SK-MEL-5 (cell line): Measurements from ENCODE around the gene LRRC45. TPM values are rescaled to one million over a fixed set of nuclear protein-coding genes. Genes with fewer than 3 reads are reported as not detected.
"Not testable (repeated sequence)": the region's sequence is repeated elsewhere in the genome, so short reads cannot be mapped to it uniquely, and the experiment has no call there.

Experiments
- DNase-seq: peaks from one replicate; pipeline ENCODE4 v3.0.0-alpha.2; 2016; ENCODE audit warnings: low read depth, low spot score
- in situ Hi-C: cut with HindIII; loops from 2 replicates; pipeline ENCODE4 v1.10.0; 2016; ENCODE audit warnings: low sequenced_read_pairs, high pct_unique_total_duplicates, low pct_unique_long_range_greater_than_20kb
- total RNA-seq: library from RNA; depleted of rRNA; stranded (reverse); fragments of >200 nt; shearing (Covaris generic); gene quantifications from 2 replicates; pipeline ENCODE4 v1.2.3, GENCODE V29; 2014

The LRRC45 gene
- total RNA-seq, 1 experiment from 2014 or later: 40.4 TPM

DNA sequence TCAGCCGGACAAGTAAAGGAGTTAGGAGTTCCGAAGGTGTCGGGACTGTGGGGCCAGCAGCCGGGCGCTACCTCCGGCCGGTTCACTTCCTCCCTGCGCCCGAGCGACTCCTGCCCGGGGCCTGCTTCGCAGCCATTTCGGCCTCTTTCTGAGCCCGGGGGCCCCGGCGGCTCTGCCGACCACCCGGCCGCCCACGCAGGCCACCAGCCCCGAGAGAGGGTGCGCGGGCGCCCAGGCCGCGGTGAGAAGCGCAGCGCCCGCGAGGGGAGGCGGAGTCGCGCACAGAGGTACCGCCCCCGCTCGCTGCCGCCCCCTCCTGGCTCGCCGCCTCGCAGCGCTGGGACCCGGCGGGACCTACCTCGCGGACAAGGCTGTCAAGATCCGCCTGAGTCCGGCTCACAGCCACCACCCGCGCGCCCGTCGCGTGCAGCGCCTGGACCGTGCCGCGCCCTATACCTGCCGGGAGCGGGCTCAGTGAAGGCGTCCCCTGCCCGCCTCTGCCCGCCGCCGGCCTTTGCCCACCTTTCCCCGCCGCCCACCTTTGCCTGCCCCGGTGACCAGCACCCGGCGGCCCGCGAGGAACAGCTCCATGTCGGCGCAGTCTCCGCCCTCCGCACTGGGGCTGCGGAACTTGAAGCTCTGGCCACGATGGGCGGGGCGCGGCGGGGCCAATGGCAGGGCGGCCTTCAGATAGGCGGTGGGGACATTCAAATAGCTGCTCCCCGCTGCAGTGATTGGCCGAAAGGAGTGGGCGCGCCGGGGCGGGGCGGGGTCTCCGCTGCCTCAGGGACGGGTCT, 14.2 kb downstream of the LRRC45 start, which contains the start of gene DCXR:
DCXR (minus strand) TSS at position 606 of the 797 bp plus-strand sequence; CDS start at position 591, 15 bp downstream.
- in situ Hi-C loops: loop anchor here (10.0 kb wide), 1 partner anchor 98 kb away; no protein-coding TSS in a partner anchor
- DNase-seq: peak; percentile 99

DNA sequence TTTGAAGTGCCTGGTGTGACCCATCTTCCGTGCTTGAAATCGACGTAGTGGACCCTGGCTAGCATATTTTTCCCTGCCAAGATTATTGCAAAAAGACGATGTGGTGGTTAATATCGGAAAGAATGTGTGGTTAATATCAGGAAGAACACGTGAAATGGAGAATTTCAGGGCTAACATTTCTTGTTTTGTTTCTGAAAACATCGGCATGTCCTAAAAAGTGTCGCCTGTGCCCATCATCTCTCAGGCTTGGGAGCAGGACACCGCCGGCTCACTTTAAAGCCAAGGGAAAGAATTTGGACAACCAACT, 14.7 kb downstream of the LRRC45 start:
- no peak for DNase-seq
- in situ Hi-C loops: loop anchor here (10.0 kb wide), 1 partner anchor 97 kb away; no protein-coding TSS in a partner anchor

DNA sequence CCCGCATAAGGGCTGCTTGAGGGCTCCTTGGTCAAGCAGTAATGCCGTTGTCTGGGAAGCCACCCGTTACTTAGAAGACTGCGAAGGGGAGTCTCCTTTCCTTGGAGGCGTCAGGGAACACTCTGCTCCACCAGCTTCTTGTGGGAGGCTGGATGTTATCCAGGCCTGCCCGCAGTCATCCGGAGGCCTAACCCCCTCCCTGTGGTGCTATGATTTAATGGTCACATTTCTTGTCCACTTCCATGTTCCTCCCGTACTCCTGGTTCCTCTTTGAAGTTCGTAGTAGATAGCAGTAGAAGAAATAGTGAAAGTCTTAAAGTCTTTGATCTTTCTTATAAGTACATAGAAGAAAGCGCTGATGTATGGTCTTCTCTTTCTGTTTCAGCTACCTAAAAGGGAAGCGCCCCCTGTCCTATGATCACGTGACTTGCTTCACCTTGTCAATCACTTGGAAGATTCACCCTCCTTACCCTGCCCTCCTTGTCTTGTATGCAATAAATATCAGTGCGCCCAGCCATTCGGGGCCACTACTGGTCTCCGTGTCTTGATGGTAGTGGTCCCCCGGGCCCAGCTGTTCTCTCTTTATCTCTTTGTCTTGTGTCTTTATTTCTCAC, 15.8 kb downstream of the LRRC45 start:
- in situ Hi-C loops: loop anchor here (10.0 kb wide), 1 partner anchor 96 kb away; no protein-coding TSS in a partner anchor

DNA sequence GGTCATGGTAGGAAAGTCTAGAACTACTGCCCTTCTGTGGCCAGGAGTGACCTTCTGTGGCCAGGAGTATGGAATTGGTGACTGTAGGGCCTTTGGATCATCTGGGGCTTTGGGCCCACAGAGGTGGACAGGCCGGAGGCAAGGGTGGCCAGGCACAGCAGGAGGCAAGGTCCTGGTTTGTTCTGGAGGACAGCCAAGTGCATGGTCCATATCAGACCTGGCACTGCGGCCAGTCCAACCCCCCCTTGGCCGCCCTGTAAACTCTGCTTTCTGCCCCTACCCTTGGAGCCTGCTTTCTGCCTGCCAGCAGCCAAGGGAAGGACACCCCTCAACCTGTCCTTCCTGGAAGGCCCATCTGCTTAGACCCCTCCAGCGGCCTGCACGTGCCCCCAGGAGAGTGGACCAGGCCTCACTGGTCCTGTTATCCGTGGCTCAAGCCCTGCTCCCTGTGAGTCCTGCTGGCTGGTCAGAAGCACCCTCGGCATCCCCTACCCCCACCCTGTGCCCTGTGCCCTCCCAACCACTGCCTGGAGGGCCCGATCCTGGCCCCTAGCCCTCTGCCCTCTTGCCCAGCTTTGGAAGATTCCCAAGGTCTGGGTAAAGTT, 16.7 kb downstream of the LRRC45 start:
- in situ Hi-C loops: loop anchor here (10.0 kb wide), 1 partner anchor 95 kb away; no protein-coding TSS in a partner anchor
- no peak for DNase-seq

More for the DNA sequence above, 15.8 kb downstream of the LRRC45 start:
- DNase-seq: not testable (repeated sequence)

DNA sequence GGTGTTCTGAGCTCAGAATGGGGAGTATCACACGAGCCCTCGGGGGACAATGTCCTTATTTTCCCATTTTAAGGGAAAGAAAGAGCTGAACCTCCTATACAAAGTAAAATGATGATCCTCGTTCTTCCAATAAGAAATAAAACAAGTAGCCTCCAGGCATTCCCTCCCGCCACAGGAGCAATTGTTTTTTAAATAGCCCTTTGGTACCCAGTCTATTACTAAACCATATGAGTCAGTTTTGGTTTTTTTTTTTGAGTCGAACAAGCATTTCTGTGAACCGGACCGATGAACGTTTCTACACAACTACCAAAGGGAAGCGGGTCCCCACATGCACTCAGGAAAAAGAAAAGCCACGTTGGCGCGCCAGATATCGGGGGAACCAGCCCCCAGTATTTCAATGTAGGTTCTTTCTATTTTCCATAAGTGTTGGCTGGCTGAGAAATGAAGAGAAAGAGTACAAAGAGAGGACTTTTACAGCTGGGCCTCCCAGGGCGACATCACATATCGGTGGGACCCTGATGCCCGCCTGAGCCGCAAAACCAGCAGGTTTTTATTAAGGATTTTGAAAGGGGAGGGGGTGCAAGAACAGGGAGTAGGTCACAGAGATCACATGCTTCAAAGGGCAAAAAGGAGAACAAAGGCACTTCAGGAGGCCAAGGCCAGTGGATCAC, 18.2 kb downstream of the LRRC45 start:
- in situ Hi-C loops: no loop called here
- no peak for DNase-seq

DNA sequence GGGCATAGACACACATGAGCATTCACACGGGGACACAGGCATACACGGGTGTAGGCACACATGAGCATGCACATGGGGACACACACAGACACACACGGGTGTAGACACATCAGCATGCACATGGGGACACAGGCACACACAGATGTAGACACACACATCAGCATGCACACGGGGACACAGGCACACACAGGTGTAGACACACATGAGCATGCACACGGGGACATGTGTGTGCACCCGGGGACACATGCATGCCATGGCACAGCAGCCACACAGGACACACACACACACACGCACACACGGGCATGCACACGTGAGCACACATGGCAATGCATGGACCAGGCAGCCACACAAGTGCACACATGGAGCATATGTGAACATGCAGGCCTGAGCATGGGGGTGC, 19.5 kb downstream of the LRRC45 start:
- no peak for DNase-seq
- in situ Hi-C loops: no loop called here

DNA sequence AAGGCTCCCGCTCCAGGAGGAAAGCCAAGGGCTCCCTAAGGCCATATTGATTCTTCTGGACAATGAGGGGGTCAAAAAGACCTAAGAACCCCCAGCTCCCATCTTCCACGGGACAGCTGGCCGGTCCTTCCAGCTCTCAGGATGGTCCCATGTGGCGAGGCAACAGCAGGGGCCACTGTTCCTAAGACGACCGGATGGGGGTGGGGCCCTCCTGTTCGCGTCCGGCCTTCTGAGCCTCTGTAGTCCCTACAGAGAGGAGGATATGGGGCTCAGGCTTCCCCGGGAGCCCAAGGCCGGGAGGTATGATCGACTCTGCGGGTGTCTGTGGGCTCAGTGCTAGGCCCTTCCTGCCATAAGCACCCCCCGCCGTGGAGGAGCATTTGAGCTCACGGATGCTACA, 20.4 kb downstream of the LRRC45 start:
- in situ Hi-C loops: no loop called here

DNA sequence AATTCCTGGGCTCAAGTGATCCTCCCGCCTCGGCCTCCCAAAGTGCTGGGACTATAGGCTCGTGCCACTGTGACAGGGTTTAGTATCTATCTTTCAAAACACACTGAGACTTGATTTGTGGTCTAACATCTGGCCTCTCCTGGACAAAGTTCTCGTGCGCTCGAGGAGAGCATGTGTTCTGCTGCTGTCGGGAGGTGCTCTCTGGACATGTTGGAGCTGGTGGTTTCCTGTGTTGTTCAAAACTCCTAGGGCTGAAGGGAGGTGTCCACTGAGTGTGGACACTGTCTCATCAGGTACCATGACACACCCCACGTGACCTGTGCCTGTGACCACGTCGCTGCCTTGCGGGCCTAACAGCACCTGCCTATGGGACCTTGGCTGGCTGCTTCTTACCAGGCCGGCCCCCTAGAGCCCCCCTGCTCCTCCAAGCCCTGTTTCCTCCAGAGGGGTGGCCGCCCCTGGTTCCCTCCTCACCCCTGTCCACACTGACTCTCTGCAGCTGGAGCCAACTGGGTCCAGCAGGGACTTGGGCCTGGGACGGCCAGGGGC, 22.9 kb downstream of the LRRC45 start:
- no peak for DNase-seq
- in situ Hi-C loops: no loop called here

More for the DNA sequence above, 20.4 kb downstream of the LRRC45 start:
- no peak for DNase-seq

DNA sequence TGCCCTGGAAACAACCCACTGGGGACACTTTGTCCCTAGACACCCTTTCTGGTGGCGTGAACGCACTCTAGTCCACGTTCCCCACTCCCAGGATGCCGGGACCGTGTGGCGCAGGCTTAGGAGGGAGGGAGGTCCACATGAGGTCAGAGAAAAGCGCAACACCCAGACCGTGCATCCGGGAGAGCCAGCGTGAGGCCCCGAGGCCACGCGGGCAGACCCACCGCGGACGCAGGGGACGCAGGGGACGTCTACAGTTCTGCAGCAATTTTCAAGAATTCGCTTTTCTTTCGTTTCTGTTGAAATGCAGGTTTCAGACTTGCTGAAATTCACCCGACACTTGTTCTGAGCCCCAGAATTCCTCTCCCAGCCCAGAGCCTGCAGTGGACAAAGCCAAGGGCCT, 23.8 kb downstream of the LRRC45 start:
- in situ Hi-C loops: no loop called here
- no peak for DNase-seq

DNA sequence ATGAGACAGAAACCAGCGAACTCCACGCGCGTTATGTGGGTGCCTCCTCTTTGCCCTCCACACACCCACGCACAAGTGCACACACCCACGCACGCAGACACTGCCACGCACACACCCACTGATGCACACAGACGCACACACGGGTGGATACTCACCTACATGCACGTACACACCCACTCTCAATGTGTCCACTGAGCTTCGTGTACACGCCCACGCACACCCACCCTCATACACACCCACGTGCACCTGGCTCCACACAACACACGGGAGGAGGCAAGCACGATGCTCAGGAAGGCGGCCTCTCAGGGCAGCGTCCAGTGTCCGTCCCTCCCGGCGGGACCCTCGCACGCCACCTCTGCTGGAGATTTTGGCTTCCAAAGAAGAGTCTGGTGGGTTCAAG, 24.3 kb downstream of the LRRC45 start:
- in situ Hi-C loops: no loop called here
- no peak for DNase-seq

DNA sequence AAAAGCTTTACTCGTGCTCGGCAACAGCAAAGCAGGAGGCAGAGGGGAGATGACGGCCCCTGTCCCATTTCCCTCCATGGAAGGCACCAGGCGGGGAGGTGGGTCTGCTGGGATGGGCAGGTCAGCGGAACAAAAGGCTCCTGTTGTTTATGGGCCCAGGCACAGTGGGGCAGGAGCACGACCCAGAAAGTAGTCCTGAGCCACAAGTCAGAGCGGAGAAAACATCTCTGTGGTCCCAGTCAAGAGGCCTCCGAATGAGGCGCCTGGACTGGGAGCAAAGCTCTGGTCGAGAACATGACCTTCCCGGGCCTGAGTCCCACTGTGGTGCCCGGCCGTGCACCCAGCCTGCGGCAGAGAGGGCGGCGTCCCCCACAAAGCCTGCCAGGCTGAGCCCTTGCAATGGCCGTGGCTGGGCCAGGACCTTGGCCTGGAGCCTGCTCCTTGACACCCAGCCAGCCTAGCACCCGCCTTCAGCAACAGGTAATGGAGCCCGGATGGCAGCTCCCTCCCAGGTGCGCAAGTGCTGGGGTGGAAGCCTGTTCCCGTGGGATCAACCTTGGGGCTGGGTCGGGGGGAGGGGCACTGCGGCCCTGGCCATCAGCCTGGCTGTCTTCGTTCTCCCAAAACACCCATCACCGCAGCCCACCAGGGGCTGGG, 24.9 kb downstream of the LRRC45 start:
- in situ Hi-C loops: no loop called here

DNA sequence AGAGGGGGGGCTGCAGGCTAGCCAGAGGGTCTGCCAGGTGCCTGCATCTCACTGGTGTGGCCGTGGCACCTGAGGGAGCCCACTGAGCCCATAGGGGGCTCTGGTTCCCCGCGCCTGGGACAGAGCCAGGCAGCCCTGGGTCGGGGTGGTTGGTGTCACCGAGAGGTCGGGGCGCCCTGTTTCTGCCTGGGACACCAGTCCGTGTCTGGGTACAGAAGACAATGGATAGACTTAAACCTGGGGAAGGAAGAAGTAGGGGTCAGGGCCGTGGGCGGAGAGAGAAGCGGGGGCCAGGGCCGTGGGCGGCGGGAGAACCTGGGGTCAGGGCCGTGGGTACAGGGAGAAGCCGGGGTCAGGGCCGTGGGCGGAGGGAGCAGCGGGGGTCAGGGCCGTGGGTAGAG, 25.5 kb downstream of the LRRC45 start:
- DNase-seq: no peak
- in situ Hi-C loops: no loop called here

More for the DNA sequence above, 24.9 kb downstream of the LRRC45 start:
- DNase-seq: no peak

DNA sequence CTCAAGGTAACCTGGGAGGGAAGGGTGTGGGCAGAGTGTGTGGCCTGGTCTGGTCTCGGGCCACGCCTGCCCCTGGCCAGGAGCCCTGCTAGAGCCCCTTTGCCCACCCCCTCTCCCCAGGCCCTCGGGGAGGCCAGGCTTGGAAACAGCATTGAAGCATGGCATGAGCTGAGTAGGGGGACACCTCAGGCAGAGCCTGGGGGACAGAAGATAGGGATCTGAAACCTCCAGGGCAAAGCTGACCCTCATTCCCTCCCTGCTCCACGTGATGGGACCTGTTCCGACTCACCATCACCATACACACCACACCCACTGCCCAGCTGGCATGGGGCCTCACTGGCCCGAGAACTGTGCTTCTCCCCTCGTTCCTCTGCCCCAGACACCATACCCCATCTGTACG, 26.0 kb downstream of the LRRC45 start:
- no peak for DNase-seq
- in situ Hi-C loops: no loop called here

DNA sequence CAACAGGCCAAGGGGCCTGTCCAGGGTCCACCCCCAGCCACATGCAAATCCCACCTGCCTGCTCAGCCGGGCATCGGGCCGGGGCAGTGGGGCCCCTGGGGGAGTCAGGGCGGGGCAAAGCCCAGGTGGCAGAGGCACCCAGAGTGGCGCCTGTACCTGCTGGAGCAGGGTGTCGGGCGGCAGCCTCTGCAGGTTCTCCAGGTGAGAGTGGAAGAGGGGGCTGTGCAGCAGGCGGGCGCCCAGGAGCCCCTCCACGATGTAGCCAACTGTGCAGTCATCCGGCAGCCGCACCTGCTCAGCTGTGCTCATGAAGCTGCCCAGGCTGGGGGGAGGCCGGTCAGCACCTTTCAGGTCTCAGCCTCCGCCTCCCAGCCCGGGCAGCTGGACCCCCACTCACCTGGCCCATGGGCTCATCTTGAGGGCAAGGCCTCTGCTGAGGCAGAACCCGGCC, 26.4 kb downstream of the LRRC45 start:
- DNase-seq: no peak
- in situ Hi-C loops: no loop called here

DNA sequence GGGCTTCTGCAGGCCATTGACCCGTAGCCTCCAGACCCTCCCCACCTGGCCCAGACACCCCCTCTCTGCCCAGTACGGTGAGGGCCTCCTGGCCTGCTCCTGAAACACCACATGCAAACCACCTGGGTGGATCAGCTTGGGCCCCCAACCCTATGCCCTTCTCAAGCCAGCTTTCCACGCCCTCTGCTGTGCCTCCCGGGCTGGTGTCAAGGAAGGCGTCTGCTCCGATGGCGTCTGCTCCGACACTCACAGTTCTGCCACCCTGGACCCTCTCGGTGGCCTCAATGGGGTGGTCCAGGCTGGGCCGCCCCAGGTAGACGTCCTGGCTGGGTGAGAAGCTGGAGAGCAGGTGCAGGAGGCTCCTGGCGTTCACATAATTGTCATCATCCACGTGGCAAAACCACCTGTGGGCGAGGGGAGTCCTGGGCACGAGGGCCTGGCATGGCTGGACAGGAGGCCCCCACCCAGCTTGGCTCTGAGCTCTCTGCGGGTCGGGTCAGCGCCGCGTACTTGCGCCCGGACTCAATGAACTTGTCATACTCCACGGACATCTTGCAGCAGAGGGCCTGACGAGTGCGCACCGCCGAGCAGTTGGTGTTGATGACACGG, 27.2 kb downstream of the LRRC45 start:
- in situ Hi-C loops: loop anchor here (10.0 kb wide), 1 partner anchor 155 kb away; no protein-coding TSS in a partner anchor
- DNase-seq: no peak

DNA sequence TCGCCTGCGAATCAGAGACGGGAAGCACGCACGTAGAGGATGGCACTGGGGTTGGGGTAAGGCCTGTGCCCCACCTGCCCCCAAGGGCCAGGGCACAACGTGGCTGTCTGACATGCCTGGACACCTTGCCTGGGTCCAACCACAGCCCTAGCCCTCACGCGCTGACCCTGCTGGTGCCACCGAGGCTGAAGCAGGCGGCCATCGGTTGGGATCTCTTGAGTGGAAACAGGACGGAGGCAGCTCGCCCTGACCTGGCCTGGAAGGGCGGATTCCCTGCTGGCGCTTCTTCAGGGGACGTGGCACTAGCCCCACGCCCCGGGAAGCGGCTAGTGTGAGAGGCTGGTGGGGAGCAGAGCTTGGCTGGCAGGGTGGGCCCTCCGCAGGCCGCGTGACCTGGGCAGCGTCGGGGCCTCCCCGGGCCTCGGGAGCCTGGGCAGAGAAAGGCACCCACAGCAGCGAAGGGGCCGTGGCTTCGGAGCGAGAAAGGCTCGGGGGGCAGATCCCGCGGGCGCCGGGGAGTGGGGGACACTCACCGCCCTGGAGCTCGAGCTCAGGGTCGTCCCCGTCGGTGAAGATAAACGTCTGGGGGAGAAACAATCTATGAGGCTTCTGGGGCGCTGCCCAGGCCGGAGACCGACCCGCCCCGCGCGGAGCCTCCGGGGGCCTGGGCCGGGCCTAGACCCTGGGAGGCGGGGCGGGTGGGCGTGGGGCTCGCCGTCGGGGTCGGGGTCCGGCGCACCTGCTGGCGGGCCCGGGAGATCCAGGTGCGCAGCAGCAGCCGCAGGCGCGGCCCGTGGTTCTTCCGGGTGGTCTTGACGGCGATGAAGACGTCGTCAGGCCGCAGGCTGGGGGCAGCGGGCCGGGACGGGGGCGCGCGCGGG, 27.9 kb downstream of the LRRC45 start:
- in situ Hi-C loops: loop anchor here (10.0 kb wide), 1 partner anchor 154 kb away; no protein-coding TSS in a partner anchor
- DNase-seq: no peak
